Stimulated activated CD4-positive, alpha-beta T cell treated with anti-CD3 and anti-CD28 coated beads, Interleukin-12 subunit alpha, Interleukin-12 subunit beta, amount 100 ng/mL, for 48 hours (primary cell): Measurements from ENCODE around the gene MAGEA4.

Experiments
- DNase-seq, 3 donors: peaks; one replicate each; pipeline ENCODE4 v3.0.0-alpha.2; 2020; ENCODE audit warnings: low read depth in 2 of 3, low spot score in 1 of 3

Gene MAGEA4

DNA sequence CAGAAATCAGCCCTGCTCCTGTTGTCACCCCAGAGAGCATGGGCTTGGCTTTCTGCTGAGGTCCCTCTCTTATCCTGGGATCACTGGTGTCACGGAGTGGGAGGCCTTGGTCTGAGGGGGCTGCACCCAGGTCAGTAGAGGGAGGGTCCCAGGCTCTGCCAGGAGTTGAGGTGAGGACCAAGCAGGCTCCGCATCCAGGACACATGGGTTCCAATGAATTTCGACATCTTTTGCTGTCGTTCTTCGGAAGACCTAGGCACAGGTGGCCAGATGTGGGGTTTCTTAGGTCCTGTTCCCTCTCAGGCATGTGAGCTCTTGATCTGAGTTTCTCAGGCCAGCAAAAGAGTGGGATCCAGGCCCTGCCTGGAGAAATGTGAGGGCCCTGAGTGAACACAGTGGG lies 10.0 kb downstream of the MAGEA4 start:
- DNase-seq: no peak

DNA sequence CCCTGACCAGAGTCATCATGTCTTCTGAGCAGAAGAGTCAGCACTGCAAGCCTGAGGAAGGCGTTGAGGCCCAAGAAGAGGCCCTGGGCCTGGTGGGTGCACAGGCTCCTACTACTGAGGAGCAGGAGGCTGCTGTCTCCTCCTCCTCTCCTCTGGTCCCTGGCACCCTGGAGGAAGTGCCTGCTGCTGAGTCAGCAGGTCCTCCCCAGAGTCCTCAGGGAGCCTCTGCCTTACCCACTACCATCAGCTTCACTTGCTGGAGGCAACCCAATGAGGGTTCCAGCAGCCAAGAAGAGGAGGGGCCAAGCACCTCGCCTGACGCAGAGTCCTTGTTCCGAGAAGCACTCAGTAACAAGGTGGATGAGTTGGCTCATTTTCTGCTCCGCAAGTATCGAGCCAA lies 11.0 kb downstream of the MAGEA4 start:
- no peak for DNase-seq

DNA sequence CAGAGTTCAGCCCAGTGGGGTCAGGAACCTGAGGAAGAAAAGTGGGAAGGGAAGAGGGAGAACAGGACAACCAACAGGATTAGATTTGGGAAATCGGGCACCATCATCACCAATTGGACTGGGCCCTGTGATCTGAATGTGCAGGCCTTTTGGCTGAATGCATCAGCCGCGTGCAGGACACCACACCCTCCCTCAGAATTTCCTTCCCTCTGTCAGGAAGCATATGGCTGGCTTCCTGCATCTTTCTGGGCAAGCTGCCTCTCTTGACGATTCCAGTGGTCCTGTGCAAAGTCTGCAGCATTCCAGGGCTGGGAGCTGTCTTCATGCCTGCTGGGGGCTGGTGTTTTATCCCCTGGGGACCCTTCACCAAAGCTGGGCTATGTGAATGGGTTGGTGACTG lies 16.4 kb downstream of the MAGEA4 start:
- no peak for DNase-seq

DNA sequence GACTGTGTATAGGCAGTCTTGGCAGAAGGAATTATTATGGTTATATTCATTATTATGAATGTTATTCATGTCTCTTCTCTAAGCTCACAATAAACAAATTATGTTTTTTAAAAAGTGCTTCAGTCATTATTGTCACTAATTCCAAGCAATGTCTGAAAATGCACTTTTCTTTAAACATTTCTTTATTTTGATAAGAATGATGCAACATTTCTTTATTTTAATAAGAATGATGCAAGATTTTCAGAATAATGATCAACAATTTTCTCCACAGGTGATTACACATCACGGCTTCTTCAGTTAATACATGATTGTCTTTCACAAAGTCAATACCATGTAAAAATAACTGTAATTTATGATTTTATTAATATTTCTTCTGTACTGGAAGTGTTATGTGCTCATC lies 22.7 kb downstream of the MAGEA4 start:
- DNase-seq: no peak

DNA sequence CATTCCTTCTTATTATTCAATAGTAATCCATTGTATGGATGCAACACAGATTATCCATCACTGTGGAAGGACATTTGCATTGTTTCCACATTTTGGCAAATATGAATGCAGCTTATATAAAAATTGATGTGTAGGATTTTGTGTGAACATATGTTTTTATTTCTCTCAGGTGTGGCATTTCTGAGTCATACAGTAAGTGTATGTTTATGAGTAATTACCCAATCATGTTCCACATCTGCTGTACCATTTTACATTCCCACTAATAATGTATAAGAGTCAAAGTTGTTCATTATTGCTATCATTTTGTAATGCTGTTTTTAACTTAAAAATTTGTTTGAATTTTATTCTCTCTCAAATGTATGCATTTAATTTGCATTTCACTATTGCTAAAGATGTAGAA lies 25.5 kb downstream of the MAGEA4 start:
- no peak for DNase-seq

DNA sequence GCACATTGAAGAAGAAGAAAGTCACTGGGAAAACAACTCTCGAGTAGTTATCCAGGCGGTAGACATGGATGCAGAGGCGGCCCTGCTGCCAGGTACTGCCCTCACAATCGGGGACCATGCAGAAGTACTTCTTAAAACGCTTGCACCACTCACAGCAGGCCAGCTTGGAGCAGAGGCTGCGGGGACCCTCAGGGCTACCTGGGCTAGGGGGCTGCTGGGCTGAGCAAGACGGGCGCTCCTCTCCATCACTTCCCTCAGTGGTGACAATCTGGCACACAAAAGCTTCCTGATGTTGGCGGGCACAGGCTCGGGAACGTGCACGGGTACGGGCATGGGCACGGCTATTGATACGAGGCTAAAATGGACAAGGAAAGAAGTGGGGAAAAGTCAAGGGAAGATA lies 42.0 kb downstream of the MAGEA4 start:
- no peak for DNase-seq

DNA sequence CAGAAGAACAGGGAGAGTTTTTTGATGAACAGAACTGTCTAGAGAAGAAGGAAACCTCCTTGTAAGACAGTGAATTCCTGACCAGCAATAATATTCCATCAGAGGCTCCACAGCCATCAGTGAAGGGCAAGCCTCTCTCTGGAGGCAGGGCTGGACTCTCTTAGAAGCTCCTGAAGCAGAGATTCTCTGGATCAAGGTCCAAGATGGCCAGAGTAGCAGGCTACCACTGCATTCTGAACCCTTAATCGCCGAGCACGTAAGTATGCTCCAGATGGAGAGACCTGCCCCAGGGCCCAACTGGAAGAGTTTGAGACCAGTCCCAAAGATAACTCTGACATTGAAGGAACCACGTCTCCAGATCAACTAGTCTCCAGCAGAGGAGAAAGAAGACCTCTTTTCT lies 45.4 kb downstream of the MAGEA4 start:
- DNase-seq: no peak

DNA sequence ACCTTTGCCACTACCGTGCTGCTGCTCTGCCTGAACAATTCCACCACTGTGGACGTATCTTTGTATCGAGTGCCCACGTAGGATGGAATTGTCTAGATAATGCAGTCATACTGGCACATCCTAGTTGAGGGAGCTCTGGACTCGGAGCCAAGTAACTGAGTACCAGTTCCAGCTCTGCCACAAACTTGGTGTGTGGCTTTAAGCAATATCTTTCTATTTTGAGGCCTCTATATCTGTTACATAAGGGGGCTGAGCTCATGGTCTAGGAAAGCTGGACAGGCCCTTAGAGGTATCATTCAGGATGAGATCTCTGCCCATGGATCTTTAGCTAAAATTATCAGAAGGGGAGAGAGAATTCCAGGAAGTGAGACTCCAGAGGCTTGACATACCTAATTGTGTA lies 49.3 kb downstream of the MAGEA4 start:
- no peak for DNase-seq

DNA sequence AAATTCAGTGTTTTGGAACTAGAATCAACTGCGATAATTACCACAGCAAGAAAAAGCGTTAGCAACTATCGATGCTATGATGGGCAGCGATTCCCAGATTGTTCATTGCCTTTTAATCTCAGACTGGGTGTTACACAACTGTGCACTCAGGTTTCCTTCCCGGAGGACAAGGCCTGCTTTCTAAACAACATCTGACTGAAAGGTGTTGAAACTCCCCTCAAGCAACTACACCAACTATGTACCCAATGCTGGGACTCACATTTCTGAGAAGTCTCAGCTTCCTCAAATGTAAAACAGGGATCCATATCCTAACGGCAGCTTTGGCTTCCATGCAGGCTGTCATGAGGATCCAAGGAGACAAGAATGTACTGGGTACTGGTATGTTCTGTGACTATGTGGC lies 53.5 kb downstream of the MAGEA4 start:
- DNase-seq: no peak

DNA sequence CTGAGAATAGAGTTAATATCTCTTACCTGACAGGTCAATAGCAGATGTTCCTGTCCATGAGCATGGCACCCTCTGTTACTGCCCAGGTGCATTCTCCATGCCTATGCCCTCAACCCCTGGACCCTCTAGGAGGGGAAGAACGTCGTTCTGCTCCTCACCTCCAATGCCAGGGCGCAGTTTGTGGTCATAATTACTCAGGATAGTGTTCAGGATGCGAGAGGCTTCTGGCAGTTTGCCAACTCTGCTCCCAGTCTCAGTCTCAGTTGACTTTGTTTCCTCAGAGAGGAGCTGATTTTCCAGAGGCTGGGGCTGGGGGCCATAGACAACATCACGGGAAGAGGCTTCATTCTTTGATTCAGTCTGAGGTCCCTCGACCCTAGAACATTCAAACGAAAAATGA lies 57.3 kb downstream of the MAGEA4 start:
- no peak for DNase-seq

DNA sequence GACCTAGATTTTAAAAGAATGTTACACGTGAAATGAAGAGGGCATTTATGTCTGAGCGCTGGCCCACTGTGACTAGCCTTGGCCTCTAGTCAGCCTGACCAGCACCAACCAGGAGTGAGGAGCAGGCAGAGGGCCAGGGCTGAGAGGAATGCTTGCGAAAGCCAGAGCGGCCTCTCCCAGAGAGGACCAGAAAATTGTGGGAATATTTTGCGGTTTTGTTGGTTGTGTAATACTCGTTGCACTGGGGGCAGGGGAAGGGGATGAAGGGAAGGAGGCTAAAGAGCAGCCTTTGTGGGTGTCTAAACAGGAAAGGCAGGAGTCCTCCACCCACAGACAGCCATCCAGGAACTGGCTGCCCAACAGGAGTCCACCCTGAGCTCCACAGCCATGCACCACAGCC lies 58.0 kb downstream of the MAGEA4 start:
- no peak for DNase-seq

DNA sequence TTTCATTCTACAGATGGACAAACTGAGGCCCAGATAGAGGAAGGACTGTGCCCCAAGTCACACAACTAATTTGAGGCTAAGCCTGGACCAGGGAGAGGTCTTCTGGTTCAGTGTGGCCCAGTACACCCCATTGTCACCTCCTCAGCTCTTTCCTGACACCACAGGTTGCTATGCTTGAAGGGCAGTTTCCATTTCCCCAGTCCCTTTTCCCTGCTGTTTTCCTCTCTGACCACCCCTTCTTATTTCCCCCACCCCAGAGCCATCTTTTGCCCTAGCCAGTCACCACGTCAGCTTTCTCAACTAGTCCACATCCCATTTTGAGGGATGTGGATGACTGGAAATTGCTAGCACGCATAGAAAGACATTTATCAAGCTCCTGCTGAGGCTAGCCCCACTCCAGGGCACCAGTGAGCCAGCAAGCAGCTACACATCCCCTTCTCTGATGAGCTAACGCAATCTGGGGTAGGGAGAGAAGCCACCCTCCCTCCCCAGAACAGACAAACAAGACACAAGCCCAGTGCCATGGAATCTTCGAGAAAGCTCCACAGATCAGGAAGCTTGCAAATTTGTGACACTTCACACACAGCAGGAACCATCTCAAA lies 60.5 kb downstream of the MAGEA4 start:
- no peak for DNase-seq

DNA sequence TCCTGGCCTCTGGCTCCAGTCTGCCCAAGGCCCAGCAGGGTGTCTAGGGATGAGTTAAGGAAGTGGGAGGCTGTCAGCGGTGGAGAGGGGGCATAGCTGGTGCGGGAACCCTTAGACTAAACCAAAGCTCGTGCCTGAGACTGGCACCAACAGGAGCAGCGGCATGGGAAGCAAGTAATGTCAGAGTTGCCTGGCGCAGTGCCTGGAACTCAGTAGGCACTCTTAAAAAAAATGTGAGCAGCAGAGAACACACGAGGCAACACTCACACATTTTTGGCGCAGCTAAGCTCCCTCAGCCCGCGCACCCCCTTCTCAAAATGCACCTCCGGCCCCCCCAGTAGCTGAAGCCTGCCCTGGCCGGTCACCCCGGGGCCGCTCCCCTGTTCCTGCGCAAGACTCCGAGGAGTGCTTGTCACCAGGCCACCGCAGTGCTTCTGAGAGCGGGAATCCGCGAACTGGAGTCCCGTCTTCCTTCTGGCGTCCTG lies 61.2 kb downstream of the MAGEA4 start:
- no peak for DNase-seq
